ENCODE results near the gene MCEMP1.

Gene MCEMP1

GRCh38 chr19:7670790-7671189 is 6.1 kb upstream of the MCEMP1 start:
- DNase-seq (ENCODE audit: low spot score) = no peak

- DNase-seq (ENCODE audit: low spot score) = no peak
These were observed 4.4 kb upstream of the MCEMP1 start for GRCh38 chr19:7672522-7672921.

- peak; percentile 35 for DNase-seq (ENCODE audit: low spot score)
These were observed 2.6 kb upstream of the MCEMP1 start for GRCh38 chr19:7674010-7675005.

- DNase-seq (ENCODE audit: low spot score) = no peak
These were observed 514 bp upstream of the MCEMP1 start for GRCh38 chr19:7676376-7676775.

- DNase-seq (ENCODE audit: low spot score) = no peak
These were observed 900 bp downstream of the MCEMP1 start for GRCh38 chr19:7677669-7678311.

GRCh38 chr19:7678971-7679751 is 2.3 kb downstream of the MCEMP1 start:
- peak; percentile 66 for DNase-seq (ENCODE audit: low spot score)

GRCh38 chr19:7679771-7680605 is 3.1 kb downstream of the MCEMP1 start:
- DNase-seq (ENCODE audit: low spot score) = no peak

- DNase-seq (ENCODE audit: low spot score) = peak; percentile 72
These were observed 3.9 kb downstream of the MCEMP1 start, which contains the start of gene TRAPPC5 for GRCh38 chr19:7680606-7681339. Gene TRAPPC5 (plus strand): TSS chr19:7680833. CDS start chr19:7682254, 1,421 bp downstream.

- DNase-seq (ENCODE audit: low spot score) = peak; percentile 76
These were observed 4.7 kb downstream of the MCEMP1 start for GRCh38 chr19:7681340-7682174.

- DNase-seq (ENCODE audit: low spot score) = peak; percentile 18
These were observed 5.4 kb downstream of the MCEMP1 start for GRCh38 chr19:7682175-7682855.

- DNase-seq (ENCODE audit: low spot score) = no peak
These were observed 8.9 kb downstream of the MCEMP1 start for GRCh38 chr19:7685546-7686445.

GRCh38 chr19:7687177-7687576 is 10.3 kb downstream of the MCEMP1 start:
- DNase-seq (ENCODE audit: low spot score) = no peak

GRCh38 chr19:7689165-7689564 is 12.3 kb downstream of the MCEMP1 start:
- DNase-seq (ENCODE audit: low spot score) = no peak

GRCh38 chr19:7690779-7691258 is 13.9 kb downstream of the MCEMP1 start:
- no peak for DNase-seq (ENCODE audit: low spot score)

- DNase-seq (ENCODE audit: low spot score) = no peak
These were observed 14.6 kb downstream of the MCEMP1 start for GRCh38 chr19:7691497-7691896.

GRCh38 chr19:7692417-7693088 is 15.7 kb downstream of the MCEMP1 start:
- DNase-seq (ENCODE audit: low spot score) = no peak

- DNase-seq (ENCODE audit: low spot score) = no peak
These were observed 17.6 kb downstream of the MCEMP1 start for GRCh38 chr19:7694499-7694898.
